NCI-H524 (cell line): ENCODE data around the gene FLNB.
"Not testable (repeated sequence)": the region's sequence is repeated elsewhere in the genome, so short reads cannot be mapped to it uniquely, and the experiment has no call there.

Experiments used
- DNase-seq, 2 experiments: peaks; one replicate each; lab custom pipeline; 2025; lab: John Stamatoyannopoulos, UW

Gene FLNB

DNA sequence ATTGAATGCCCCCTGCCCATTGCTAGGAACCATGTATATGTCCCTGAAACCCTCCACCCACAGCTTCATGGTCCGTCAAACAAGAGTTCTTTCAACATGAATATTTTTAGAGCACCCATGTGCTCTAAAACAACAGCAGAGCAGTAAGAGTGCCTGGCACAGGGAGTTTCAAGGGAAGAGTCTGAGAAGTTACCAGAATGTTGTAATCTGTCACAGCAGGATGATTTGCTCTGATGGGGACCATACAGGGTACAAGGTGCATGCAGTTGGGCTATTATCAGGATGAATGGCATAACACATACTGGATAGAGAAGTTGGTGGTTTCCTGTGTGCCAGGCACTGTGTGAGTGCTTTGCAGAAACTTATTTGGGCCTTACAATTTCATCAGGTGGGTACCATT, 27.8 kb upstream of the FLNB start:
- no peak for DNase-seq

DNA sequence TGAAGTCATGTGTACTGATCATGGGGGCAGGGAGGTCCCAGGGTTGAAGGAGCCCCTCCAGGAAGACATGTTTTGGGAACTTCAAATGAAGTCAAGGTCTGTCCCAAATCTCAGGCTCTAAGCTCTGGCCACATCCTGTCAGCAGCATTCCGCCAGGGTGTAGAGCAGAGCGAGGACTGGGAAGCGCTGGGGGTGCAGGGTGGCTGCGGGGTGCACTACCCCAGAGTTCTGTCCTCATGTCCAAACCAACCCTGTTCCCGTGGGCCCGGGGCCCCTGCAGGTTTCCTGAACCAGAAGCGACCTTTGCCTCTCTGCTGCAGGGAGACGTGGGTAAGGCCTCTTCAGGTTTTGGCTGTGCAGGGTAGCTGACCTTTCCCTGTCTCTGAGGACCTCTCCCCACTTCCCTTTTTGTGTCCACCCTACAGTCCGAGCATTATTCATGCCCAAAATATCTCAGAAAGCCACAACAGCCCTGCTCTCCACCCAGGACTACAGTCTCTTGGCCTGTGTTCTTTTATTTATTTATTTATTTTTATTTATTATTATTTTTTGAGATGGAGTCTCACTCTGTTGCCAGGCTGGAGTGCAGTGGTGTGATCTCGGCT, 26.6 kb upstream of the FLNB start:
- no peak for DNase-seq

DNA sequence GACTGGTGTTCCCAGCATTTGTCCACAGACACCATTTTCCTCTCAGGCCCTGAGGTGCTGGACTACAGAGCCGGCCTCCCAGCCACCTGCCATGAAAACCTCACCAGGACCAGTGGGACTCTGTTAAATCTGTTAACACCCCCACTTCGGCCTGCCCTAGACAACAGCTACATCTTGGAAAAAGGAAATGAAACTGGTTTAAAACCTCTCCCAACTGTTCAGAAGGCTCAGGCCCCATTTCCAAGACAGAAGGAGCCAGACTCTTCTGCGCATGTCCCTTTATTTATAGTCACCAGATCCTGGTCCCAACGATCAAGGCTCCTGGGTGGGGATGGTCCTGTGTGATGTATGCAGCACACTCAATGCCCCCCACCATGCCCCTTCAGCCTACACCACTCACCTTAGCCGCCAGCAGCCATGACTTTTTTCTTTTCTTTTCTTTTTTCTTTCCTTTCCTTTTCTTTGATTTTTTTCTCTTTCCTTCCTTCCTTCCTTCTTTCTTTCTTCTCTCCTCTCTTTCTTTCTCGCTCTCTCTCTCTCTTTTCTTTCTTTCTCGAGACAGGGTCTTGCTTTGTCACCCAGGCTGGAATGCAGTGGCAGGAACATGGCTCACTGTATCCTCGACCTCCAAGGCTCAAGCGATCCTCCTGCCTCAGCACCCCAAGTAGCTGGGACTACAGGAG, 25.5 kb upstream of the FLNB start:
- DNase-seq = no peak

DNA sequence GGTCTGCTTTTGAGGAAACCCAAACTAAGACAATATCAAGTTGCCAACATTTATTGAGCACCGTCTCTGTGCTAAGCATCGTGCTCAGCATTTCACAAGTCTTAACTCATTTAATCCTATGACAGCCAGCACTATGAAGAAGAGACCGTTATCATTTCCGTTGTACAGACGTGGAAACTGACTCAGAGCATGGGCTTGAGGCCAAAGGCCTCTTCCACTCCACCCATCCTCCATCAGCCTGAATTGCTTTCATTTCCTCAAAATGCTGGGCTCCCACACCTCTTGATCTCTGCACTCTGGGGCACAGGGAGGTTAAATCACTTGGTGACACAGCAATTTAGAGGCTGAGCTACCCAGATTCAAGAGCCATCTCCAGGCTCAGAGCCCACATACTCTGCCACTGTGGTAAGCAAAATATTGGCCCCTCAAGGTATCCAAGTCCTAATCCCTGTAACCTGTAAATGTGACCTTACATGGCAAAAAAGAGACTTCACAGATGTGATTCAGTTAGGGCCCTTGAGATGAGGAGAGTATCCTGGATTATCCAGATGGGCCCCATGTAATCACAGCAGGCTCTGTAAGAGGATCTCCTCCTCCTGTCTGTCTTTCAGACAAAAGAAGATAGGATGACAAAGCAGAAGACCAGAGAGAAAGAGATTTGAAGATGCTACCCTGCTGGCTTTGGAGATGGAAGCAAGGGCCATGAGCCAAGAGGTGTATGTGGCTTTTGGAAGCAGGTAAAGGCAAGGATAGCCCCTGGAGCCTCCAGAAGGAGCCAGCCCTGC, 24.3 kb upstream of the FLNB start:
- DNase-seq = peak; percentile 87 to 93

DNA sequence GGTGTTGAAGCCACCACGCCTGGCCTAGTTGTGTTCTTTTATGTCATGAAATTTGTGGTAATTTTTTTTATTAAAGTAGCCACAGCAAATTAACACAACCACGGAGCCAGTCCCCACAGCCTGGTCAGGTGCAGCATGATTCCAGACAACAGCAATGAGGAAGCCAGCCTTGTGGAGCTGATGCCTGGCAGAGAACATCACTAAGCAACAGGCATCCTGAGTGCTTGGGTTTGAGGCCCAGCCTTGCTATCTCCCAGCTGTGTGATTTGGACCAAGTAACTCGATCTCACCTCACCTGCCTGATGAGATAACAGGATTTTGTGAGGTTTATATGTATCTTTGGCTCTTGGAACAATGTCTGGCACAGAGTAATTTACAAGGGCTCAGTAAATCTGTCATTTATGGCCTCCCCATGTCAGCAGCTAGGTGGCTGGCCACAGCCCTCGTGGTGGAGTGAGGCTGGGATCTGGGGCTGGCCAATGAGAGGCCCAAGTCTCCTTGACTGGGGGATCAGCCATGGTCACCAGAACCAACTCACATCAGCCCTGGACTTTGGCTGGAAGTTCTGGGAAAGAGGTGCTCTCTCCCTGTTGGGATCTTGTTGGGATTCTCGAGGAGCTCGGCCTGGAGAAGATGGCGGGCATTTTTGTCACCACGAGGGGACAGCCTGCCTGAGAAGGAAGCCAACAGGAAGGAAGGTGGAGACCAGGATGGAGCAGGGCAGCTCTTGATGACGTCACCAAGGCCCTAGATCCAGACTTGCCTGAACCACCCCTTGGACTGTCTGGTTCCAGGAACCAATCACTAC, 22.8 kb upstream of the FLNB start:
- no peak for DNase-seq

DNA sequence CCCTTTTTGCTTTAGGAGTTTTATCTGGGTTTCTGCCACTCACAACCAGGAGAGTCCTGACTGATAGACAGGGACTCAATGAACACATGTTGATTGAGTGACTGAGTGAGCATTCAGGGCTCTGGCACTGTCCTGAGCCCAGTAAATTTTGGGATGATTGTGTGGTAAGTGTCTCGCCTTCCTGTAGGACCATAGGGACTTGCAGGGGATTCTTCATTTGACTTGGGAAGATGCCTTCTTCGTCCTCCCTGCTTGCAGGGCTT, 22.3 kb upstream of the FLNB start:
- DNase-seq = no peak

DNA sequence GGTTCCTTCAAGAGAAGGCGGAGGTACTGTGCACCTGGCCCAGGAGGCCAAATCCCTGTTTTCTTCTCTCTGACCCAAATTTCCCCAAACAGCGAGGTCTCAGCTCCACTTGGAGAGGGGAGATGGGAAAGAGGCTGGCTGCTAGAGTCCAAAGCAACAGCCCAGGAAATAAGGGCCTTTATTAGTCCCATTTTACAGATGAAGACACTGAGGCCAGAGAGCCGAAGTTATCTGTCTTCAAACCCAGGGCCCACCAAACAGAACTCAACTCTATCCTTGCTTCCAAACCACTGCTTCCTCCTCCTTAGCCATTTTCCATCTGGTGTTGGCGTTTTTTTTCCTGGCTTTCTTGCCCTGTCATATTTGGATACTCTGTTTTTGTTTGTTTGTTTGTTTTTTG, 22.0 kb upstream of the FLNB start:
- DNase-seq = no peak

DNA sequence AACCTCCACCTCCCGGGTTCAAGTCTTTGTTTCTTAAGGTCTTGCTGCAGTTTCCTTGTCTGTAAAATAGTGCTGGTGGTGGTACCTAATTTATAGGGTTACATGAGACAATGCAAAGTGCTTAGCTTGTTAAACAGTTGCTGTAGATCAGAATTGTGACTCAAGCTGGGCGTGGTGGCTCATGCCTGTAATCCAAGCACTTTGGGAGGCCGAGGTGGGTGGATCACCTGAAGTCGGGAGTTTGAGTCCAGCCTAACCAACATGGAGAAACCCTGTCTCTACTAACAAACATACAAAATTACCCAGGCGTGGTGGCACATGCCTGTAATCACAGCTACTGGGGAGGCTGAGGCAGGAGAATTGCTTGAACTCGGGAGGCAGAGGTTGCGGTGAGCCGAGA, 19.0 kb upstream of the FLNB start:
- DNase-seq = not testable (repeated sequence)

DNA sequence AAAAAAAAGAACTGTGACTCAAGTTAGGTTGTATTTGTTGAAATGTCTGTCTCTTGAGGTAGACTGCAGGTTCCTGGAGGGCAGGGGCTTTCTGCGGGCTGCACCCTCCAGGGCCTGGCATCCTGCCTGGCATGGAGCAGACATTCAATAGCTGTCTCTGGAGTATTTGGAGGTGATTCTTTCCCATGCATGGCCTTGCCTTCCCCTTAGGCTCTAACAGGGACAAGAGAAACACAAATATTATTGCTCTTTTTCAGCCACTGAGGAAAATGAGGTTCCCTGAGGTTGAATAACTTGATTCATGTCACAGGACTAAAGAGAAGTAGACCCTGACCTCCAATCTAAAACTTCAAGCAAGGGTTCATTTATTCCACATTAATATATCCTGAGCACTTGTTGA, 18.6 kb upstream of the FLNB start:
- DNase-seq = no peak

DNA sequence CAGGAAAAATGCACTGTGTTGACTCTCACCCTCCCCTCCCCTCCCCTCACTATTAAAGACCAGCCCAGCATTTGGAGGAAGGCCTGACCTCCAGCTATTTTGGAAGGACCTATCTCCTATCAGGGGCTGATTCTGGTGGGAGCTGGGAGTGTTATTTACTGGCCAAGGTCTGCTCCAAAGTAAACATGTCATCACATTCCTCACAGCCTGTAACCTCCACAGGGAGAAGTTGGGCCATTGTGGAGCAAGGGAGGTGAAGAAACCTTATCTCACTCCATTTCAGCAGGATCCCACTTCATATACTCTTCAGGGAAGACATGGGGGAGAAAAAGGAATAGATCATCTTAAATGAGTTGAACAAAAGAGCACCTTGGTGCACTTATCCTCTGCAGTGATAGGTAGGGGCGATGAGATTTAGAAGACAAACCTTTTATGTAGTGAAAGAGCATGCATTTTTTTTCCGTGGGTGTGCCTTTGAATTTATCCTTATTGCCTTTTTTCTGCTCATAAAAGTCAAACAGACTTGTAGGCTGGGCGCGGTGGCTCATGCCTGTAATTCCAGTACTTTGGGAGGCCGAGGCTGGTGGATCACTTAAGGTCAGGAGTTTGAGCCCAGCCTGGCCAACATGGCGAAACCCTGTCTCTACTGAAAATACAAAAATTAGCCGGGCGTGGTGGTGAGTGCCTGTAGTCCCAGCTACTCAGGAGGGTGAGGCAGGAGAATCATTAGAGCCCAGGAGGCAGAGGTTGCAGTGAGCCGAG, 15.6 kb upstream of the FLNB start:
- no peak for DNase-seq

DNA sequence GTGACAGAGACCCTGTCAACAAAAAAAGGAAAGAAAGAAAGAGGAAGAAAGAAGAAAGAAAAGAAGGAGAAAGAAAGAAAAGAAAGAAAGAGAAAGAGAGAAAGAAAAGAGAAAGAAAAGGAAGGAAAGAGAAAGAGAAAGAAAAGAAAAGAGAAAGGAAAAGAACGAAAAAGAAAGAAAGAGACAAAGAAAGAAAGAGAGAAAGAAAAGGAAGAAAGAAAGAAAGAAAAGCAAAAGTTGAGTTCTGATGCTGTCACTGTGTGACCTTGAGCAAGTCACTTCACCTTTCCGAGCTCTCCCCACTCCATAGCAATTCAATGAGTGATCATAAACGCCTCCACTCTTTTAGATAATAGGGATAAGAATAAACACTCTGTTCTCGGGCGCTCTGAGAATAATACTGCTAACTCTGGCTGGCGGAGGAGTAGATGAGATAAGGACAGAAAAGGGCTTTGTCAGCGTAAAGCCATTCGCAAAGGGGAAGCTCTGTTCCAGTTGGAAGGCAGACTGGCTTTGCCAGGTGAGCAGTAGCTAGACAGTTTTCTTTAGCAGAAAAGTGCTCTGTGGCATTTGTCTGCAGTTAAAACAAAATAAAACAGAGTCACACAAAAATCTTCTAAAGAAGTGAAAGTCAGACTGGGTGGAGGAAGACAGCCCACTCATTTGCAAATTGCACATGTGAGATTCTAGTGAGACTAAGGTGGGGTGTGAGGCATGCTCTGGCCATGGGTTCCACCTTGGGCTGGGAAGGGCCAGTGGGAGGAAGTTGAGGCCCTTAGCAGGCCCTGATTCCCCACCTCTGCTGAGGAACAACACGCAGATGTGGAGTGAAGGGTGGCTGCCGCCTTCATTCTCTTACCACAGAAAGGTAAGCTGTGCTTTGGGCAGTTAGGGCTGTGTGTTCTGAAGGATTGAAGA, 9.6 kb upstream of the FLNB start:
- DNase-seq = no peak

DNA sequence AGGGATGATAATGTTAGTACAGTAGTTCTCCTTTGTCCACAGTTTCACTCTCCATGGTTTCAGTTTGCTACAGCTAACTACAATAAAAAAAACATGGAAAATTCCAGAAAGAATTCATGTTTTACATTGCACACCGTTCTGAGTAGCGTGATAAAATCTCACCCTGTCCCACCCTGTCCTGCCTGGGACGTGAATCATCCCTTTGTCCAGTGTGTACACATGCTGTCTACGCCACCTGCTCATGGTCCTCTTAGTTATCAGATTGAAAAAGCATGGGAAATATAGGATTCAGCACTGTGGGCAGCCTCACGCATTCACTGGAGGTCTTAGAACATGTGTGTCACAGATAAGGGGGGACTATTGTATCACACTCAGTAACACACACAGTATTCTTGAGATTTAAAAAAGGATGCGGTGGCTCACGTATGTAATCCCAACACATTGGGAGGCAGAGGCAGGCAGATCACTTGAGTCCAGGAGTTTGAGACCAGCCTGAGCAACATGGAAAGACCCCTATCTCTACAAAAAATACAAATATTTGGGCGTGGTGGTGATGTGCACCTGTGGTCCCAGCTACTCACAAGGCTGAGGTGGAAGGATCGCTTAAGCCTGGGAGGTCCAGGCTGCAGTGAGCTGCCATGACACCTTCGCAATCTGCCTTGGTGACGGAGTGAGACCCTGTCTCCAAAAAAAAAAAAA, 8.7 kb upstream of the FLNB start:
- DNase-seq = no peak

DNA sequence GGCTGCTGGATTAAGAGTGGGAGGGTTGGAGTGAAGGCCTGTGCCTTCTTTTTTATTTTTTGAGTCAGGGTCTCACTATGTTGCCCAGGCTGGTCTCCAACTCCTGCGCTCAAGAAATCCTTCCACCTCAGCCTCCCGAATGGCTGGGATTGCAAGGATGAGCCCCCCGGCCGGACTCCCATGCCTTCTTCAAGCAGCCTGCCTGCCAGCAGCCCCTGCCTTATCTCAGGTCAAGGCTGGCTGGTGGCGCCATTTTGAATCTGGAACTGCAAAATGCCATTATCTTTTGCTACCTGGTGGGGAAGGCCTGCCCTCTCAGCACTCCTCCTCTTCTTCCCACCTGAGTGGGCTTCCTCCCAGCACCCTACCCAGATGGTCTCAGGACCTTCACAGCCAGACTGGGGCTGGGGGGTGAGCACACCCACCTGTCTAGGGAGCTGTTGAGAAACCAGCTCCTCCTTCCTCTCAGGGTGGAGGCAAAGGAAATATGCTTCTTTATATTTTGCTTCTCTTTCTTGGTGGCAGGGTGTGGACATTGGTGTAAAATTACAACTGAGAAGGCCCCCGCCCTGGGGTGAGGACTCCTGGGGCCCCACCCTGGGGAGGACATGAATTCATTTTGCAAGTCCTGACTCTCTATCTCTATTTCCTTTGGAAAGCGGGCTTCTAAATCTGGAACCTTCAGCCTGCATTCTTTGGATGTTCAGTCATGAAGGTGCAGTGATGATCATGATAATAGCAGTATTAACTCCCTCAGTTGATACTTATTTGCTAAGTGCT, 7.7 kb upstream of the FLNB start:
- DNase-seq = no peak

DNA sequence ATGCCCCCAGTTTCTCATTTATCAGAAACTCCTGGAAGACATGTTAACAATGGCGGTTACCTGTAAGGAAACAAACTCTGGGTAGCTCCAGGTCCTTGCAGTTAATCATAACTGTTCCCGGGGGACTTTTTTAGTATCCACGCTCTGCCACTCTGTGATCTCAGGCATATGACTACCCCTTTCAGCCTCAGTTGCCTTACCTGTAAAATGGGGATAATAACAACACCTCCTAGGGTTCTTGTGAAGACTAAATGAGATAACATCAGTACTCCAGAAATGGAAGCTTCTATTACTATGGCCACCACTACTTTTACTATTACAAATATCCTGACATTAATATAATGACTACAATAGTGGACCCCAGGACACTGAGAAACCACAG, 7.1 kb upstream of the FLNB start:
- no peak for DNase-seq

DNA sequence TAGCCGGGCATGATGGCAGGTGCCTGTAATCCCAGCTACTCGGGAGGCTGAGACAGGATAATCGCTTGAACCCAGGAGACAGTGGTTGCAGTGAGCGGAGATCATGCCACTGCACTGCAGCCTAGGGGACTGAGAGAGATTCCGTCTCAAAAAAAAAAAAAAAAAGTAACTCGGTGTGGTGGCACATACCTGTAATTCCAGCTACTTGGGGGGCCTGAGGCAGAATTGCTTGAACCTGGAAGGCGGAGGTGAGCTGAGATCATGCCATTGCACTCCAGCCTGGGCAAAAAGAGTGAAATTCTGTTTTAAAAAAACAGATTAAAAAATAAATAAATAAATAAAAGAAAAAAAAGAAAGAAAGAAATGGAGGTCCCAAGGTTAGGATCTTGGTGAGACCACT, 6.2 kb upstream of the FLNB start:
- DNase-seq = no peak

DNA sequence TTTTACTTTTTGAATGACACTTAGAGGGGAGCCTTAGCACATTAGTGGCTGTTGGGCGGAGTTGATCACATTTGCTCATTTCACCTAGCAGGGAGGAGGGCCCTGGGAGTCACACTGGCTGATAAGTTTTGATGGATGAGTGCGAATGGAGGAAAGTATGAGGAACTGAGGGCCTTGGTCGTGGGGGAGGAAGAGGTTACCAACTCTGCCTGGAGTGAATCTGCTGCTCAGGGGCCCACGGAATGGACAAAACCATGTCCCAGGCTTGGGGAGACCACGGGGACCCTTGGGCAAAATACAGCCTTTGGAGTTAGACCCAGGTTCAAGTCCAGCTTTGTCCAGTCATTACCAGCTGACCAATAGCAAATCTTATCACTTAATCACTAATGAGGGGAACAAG, 5.1 kb upstream of the FLNB start:
- DNase-seq = no peak

DNA sequence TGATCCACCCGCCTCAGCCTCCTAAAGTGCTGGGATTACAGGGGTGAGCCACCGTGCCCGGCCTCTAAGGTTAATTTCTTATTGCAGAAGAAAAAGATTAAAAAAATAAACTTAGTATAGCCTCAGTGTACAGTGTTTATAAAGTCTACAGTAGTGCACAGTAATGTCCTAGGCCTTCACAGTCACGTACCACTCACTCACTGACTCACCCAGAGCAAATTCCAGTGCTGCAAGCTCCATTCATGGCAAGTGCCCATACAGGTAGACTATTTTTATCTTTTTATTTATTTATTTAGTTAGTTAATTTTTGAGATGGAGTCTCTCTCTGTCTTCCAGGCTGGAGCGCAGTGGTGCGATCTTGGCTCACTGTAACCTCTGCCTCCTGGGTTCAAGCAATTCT, 3.2 kb upstream of the FLNB start:
- no peak for DNase-seq

DNA sequence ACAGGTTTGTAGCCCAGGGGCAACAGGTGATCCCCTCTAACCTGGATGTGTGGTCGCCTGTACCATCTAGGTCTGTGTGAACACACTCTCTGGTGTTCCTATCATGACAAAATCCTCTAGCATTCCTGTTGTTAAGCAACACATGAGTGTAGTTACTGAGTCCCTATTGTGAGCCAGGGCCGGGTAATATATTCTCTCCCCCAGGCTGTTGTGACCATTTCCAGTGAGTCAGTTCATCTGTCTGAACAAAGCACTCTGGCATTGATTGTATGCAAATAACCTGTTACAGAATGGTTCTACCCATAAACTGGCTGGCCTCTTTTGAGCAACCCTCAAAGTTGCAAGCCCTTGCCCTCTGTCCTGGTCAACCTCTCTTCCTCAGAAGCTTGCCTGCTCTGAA, 2.6 kb upstream of the FLNB start:
- no peak for DNase-seq

DNA sequence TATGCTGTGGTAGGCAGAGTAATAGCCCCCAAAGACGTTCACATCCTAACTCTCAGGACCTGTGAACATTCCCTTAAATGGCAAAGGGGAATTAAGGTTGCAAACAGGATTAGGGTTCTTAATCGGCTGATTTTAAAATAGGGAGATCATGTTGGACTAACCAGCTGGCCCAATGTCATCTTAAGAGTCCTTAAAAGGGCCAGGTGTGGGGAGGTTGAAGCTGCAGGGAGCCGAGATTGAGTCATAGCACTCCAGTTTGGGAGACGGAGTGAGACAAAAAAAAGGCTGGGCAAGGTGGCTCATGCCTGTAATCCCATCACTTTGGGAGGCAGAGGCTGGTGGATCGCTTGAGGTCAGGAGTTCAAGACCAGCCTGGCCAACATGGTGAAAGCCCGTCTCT, 1.6 kb upstream of the FLNB start:
- DNase-seq = peak; percentile 92 to 98
